Chondrocyte (in vitro differentiated cells): ENCODE measurements around the gene ZHX3. TPM values are rescaled to one million over a fixed set of nuclear protein-coding genes. Genes with fewer than 3 reads are reported as not detected.
A peak's percentile ranks its signal among the peaks of the same experiment; 100 is the strongest.

Experiments
- DNase-seq: peaks from one replicate; pipeline ENCODE4 v3.0.0; 2021; ENCODE audit warnings: mixed read lengths, low spot score
- H3K27ac Mint-ChIP-seq: one replicate; pipeline ENCODE4 v1.8.0; 2021; ENCODE audit warnings: mild to moderate bottlenecking, moderate library complexity, mixed read lengths; ENCODE audit not compliant: unreplicated experiment
- H3K27me3 Mint-ChIP-seq: 2 replicates; pipeline ENCODE4 v1.8.0; 2021; ENCODE audit warnings: low read depth, mixed read lengths
- H3K36me3 Mint-ChIP-seq: 2 replicates; pipeline ENCODE4 v1.8.0; 2021; ENCODE audit warnings: low read depth, mixed read lengths
- H3K4me1 Mint-ChIP-seq: 2 replicates; pipeline ENCODE4 v1.8.0; 2021; ENCODE audit warnings: low read depth, mild to moderate bottlenecking, mixed read lengths
- H3K4me3 Mint-ChIP-seq: one replicate; pipeline ENCODE4 v1.8.0; 2021; ENCODE audit warnings: mild to moderate bottlenecking, moderate library complexity, mixed read lengths; ENCODE audit not compliant: unreplicated experiment
- H3K9me3 Mint-ChIP-seq: 2 replicates; pipeline ENCODE4 v1.8.0; 2021; ENCODE audit warnings: low read depth, mixed read lengths
- total RNA-seq: library from RNA; stranded (reverse); gene quantifications from 3 replicates; pipeline ENCODE4 v1.2.1, GENCODE V29; 2021
- TF ChIP-seq, protein P1 (sequence below): fragments of 200-600 bp; sonication (generic); IDR thresholded peaks from 2 replicates; pipeline ENCODE4 v1.5.0; 2021; ENCODE audit warnings: antibody characterized with exemption, mild to moderate bottlenecking, moderate library complexity

The ZHX3 gene
- total RNA-seq, 1 donor from 2014 or later, result 52.9 TPM

- DNase-seq, result no peak
- H3K36me3 Mint-ChIP-seq, result peaks cover 32% of the 10 kb centered on the region
- H3K4me1 Mint-ChIP-seq, result peaks cover 8% of the 10 kb centered on the region
- TF ChIP-seq, protein P1, sequence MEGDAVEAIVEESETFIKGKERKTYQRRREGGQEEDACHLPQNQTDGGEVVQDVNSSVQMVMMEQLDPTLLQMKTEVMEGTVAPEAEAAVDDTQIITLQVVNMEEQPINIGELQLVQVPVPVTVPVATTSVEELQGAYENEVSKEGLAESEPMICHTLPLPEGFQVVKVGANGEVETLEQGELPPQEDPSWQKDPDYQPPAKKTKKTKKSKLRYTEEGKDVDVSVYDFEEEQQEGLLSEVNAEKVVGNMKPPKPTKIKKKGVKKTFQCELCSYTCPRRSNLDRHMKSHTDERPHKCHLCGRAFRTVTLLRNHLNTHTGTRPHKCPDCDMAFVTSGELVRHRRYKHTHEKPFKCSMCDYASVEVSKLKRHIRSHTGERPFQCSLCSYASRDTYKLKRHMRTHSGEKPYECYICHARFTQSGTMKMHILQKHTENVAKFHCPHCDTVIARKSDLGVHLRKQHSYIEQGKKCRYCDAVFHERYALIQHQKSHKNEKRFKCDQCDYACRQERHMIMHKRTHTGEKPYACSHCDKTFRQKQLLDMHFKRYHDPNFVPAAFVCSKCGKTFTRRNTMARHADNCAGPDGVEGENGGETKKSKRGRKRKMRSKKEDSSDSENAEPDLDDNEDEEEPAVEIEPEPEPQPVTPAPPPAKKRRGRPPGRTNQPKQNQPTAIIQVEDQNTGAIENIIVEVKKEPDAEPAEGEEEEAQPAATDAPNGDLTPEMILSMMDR, result no peak
- H3K4me3 Mint-ChIP-seq, result no peak overlapping the region
- no peaks in the 10 kb centered on the region for H3K27me3 Mint-ChIP-seq
- peaks cover 20% of the 10 kb centered on the region for H3K9me3 Mint-ChIP-seq
- no peak overlapping the region for H3K27ac Mint-ChIP-seq
These were observed 119.1 kb downstream of the ZHX3 start for GRCh38 chr20:41198443-41198842.

GRCh38 chr20:41196653-41197225 is 120.8 kb downstream of the ZHX3 start:
- no peak overlapping the region for H3K27ac Mint-ChIP-seq
- H3K36me3 Mint-ChIP-seq, result peaks cover 31% of the 10 kb centered on the region
- H3K4me1 Mint-ChIP-seq, result peaks cover 10% of the 10 kb centered on the region
- no peak overlapping the region for H3K4me3 Mint-ChIP-seq
- TF ChIP-seq, protein P1, result no peak
- H3K27me3 Mint-ChIP-seq, result no peaks in the 10 kb centered on the region
- no peak for DNase-seq
- H3K9me3 Mint-ChIP-seq, result peaks cover 28% of the 10 kb centered on the region

DNA sequence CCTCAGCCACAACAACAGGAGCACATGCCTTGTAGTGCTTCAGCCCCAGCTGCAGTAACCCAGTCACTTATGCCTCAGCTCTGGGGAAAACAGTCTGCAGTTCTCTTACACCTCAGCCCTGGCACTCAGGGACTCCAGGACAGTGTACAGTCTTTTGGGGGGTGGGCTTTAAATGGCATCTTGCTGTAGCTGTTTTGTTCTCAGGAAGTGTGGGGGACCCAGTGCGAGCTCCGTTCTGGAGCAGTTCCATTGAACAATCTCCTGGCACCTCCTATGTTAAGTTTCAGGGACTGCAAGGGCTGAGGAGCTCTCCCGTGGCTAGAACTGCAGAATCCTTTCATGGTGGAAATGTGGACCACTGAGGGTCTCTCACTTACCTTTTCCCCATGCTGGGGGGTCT is 125.0 kb downstream of the ZHX3 start:
- no peaks in the 10 kb centered on the region for H3K27me3 Mint-ChIP-seq
- H3K27ac Mint-ChIP-seq, result no peak overlapping the region
- no peak overlapping the region for H3K4me3 Mint-ChIP-seq

GRCh38 chr20:41191562-41192500 is 125.7 kb downstream of the ZHX3 start:
- TF ChIP-seq, protein P1, result no peak
- Mint-ChIP-seq H3K9me3 (peaks cover 46% of the 10 kb centered on the region), H3K4me1 (peaks cover 14% of the 10 kb centered on the region), H3K27me3 (no peaks in the 10 kb centered on the region), H3K4me3 (no peak overlapping the region), H3K36me3 (peaks cover 35% of the 10 kb centered on the region), H3K27ac (no peak overlapping the region)
- peak; percentile 26 for DNase-seq

More for the DNA sequence above, 125.0 kb downstream of the ZHX3 start:
- H3K4me1 Mint-ChIP-seq, result peaks cover 14% of the 10 kb centered on the region
- H3K36me3 Mint-ChIP-seq, result peaks cover 36% of the 10 kb centered on the region
- no peak for DNase-seq
- peaks cover 45% of the 10 kb centered on the region for H3K9me3 Mint-ChIP-seq
- TF ChIP-seq, protein P1, result no peak

DNA sequence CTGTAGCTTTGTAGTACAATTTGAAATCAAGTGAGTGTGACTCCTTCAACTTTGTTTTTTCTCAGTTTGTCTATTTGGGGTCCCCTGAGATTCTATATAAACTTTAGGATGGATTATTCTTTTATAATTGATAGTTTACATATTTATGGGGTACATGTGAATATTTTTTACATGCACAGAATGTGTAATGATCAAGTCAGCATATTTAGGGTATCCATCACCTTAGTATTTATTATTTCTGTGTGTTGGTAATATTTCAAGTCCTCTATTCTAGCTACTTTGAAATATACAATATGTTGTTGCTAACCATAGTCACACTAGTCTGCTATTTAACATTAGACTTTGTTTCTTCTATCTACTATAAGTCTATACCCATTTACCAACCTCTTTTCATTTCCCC is 129.9 kb downstream of the ZHX3 start:
- no peak overlapping the region for H3K4me3 Mint-ChIP-seq
- H3K9me3 Mint-ChIP-seq, result peaks cover 35% of the 10 kb centered on the region
- no peaks in the 10 kb centered on the region for H3K27me3 Mint-ChIP-seq
- H3K36me3 Mint-ChIP-seq, result peaks cover 27% of the 10 kb centered on the region
- TF ChIP-seq, protein P1, result no peak
- DNase-seq, result no peak
- peaks cover 10% of the 10 kb centered on the region for H3K4me1 Mint-ChIP-seq
- H3K27ac Mint-ChIP-seq, result no peak overlapping the region
